HG03045 (cell line): Measurements from ENCODE around the gene UBQLN1.
"Not testable (repeated sequence)": the region's sequence is repeated elsewhere in the genome, so short reads cannot be mapped to it uniquely, and the experiment has no call there.

Source experiments
- ATAC-seq: cut with Tn5 transposase; IDR thresholded peaks from one replicate; pipeline ENCODE4 v1.9.1; 2021; ENCODE audit warnings: mild to moderate bottlenecking, moderate library complexity; ENCODE audit not compliant: unreplicated experiment

The UBQLN1 gene

GRCh38 chr9:83637389-83637788 is 70.4 kb downstream of the UBQLN1 start:
- ATAC-seq, result no peak

GRCh38 chr9:83636813-83637212 is 70.9 kb downstream of the UBQLN1 start:
- ATAC-seq, result no peak

DNA sequence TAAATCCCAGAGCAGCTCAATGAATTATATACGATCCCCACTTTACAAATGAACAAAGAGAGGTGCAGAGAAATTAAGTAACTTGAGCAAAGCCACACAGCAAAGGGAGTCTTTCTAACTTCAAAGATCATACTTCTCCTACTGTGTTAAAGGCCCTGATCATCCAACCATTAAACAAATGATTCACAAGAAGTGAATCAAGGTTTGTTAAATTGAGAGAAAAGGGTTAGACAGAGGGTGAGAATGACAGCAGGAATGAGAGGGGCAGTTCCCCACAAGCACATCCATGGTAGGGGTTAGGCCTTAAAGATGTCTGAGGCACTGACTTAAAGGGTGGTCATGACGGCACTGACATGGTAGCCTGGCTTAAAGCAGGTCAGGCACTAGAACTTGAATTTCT is 74.1 kb downstream of the UBQLN1 start:
- no peak for ATAC-seq

DNA sequence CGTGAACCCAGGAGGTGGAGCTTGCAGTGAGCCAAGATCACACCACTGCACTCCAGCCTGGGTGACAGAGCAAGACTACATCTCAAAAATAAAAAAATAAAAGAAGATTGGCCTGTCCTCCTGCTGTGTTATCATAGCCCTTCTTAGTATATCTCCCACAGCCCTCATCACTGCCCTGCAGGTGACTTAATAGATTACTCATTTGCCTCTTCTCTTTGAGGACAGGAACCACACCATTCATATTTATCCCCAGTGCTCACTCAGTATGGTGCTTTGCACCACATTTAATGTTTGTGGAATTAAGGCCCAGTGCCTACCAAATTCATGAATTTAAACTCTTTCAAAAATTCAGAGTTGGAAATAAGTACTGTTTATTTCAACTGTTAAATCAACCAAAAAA is 74.5 kb downstream of the UBQLN1 start:
- ATAC-seq, result no peak

DNA sequence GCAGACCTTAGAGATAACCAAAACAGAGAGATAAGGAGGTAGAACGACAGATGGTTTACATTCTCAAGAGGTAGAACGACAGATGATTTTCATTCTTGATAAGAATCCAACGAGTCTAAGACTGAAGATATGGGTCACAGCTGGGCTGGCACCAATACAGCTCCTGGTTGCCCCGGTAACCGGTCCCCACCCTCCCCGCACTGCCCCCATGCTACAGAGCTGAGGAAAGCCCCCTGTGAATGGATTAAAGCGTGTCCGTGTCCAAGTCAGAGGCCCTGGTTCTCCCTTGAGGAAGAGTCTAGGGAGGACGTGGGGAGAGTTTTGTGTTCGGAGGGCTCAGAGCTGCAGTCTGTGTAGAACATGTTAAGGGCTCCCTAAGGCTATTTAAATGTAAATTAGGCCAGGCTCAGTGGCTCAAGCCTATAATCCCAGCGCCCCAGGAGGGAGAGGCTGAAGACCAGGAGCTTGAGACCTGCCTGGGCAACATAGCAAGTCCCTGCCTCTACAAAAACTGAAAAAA is 76.8 kb downstream of the UBQLN1 start:
- no peak for ATAC-seq

- ATAC-seq, result no peak
Observed at GRCh38 chr9:83629433-83630104, 78.2 kb downstream of the UBQLN1 start.

DNA sequence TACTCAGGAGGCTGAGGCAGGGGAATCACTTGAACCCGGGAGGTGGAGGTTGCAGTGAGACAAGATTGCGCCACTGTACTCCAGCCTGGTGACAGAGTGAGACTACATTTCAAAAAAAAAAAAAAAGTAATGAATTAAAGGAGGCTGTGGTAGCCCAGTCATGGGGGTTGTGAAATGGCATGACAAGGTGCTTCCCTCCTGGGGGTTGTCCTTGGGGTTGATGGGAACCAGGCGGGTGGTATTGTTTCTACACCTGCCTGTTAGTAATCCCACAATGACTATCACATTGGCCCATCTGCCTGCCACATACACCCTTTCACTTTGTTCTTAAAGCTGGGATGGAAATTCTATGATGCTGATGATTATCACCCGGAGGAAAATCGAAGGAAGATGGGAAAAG is 79.2 kb downstream of the UBQLN1 start:
- ATAC-seq, result no peak

DNA sequence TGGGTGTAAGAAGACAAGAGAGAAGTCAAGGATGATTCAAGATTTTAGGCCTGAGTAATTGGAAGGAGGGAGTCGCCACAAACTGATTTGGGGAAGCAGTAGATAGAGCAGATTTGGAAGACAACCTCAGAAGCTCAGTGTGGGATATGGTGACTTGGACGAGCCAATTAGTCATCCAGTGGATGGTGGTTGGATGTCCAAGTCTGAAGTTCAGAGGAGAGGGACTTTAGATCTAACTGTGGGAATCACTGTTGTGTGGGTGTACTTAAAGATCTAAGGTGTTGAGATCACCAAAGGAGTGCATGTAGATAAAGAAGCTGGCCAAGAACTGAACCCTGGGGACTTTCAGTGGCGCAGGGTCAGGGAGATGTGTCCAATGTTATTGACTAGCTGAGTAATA is 82.6 kb downstream of the UBQLN1 start:
- ATAC-seq, result no peak

GRCh38 chr9:83623679-83624076 is 84.1 kb downstream of the UBQLN1 start:
- peak; percentile 15 for ATAC-seq

- peak; percentile 84 for ATAC-seq
Observed at GRCh38 chr9:83622939-83623678, 84.6 kb downstream of the UBQLN1 start, which contains the start of gene IDNK. TSS of gene IDNK (plus strand) at chr9:83623143. CDS start at chr9:83623172, 29 bp downstream.

GRCh38 chr9:83622433-83622938 is 85.3 kb downstream of the UBQLN1 start:
- ATAC-seq, result peak; percentile 56

DNA sequence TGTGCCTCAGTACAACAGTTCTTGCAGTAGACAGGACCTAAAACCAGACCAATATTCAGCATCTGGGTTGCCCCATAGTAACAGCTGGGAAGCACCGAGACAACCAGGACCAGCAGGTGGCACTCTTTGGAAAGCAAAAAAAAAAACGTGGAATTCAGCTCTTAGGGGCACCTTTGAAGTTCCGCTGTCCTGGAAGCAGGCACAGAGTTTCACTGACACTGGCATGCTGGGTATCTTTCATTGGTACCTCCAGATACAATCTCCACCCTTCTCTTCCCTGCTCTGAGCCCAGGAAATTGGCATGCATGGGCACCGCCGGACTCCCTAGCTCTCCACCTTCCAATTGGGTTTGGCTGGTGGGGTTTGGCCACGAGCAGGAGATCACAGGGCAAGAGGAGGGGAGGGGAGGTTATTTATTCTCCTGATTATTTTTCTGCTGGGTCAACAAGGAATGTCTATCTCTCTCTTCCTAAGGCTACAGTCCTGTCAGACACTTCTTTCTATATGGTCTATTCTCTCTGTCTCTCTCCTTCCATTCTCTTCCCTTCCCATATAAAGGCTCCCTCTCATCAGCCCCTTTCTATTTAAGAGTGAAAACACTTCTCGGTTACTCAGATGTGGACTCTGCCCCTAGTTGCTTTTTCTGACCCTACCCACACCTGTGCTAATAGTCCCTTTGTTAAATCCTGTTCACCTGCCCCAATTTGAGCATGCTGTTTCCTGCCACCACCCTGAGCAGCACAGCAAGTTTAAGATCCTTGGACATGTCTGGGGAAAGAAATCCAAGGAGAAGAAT is 86.7 kb downstream of the UBQLN1 start:
- ATAC-seq, result no peak

DNA sequence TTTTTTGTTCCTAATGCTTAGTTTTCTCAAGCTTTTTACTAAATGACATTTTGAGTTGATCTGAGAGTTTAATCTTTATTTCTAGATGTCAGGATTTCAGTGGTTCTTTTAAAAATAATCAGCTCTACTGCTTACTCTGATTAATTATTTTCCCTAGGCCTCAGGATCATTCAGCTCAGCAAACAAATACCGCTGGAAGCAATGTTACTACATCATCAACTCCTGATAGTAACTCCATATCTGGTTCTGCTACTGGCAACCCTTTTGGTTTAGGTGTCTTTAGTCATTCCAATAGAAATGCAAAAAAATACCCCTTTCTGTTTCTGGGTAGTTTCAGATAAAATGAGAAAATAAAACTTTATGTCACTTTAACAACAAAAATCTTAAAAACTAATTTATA is 90.5 kb downstream of the UBQLN1 start:
- ATAC-seq, result no peak

- ATAC-seq, result not testable (repeated sequence)
Observed at GRCh38 chr9:83613298-83613697, 94.5 kb downstream of the UBQLN1 start.
